ENCODE measurements around the gene TAF8.
"Not testable (repeated sequence)": the region's sequence is repeated elsewhere in the genome, so short reads cannot be mapped to it uniquely, and the experiment has no call there.

Gene TAF8

GRCh38 chr6:42029062-42029685 lies 21.1 kb upstream of the TAF8 start:
- DNase-seq = no peak

- no peak for DNase-seq
These were observed 20.4 kb upstream of the TAF8 start for GRCh38 chr6:42029881-42030280.

- no peak for DNase-seq
These were observed 19.5 kb upstream of the TAF8 start for GRCh38 chr6:42030585-42031506.

GRCh38 chr6:42032366-42032765 lies 18.0 kb upstream of the TAF8 start:
- DNase-seq = no peak

GRCh38 chr6:42037669-42038068 lies 12.7 kb upstream of the TAF8 start:
- not testable (repeated sequence) for DNase-seq

GRCh38 chr6:42038163-42038562 lies 12.2 kb upstream of the TAF8 start:
- no peak for DNase-seq

- no peak for DNase-seq
These were observed 11.4 kb upstream of the TAF8 start for GRCh38 chr6:42038811-42039408.

GRCh38 chr6:42040856-42041480 lies 9.4 kb upstream of the TAF8 start:
- DNase-seq = no peak

- DNase-seq = no peak
These were observed 8.8 kb upstream of the TAF8 start for GRCh38 chr6:42041481-42042053.

GRCh38 chr6:42042108-42042507 lies 8.2 kb upstream of the TAF8 start:
- DNase-seq = no peak

GRCh38 chr6:42043787-42044475 lies 6.4 kb upstream of the TAF8 start:
- DNase-seq = peak; percentile 89

GRCh38 chr6:42045538-42046460 lies 4.5 kb upstream of the TAF8 start:
- no peak for DNase-seq

GRCh38 chr6:42046464-42047212 lies 3.7 kb upstream of the TAF8 start:
- no peak for DNase-seq

- no peak for DNase-seq
These were observed 3.1 kb upstream of the TAF8 start for GRCh38 chr6:42047213-42047590.

- DNase-seq = no peak
These were observed 2.4 kb upstream of the TAF8 start for GRCh38 chr6:42047790-42048405.

- DNase-seq = peak; percentile 25
These were observed 1.1 kb upstream of the TAF8 start for GRCh38 chr6:42049116-42049809.

- DNase-seq = no peak
These were observed 402 bp upstream of the TAF8 start for GRCh38 chr6:42049948-42050296.

- DNase-seq = no peak
These were observed 937 bp downstream of the TAF8 start for GRCh38 chr6:42051268-42051653.

GRCh38 chr6:42053601-42054000 lies 3.3 kb downstream of the TAF8 start:
- DNase-seq = no peak

- no peak for DNase-seq
These were observed 9.4 kb downstream of the TAF8 start for GRCh38 chr6:42059743-42060142.

Measured in retina (tissue), 1 donor.